Endodermal cell (in vitro differentiated cells): Measurements from ENCODE around the gene UNK. TPM values are rescaled to one million over a fixed set of nuclear protein-coding genes. Genes with fewer than 3 reads are reported as not detected.

Experiments
- DNase-seq: peaks from one replicate; pipeline ENCODE4 v3.0.0-alpha.2; 2017
- H3K27ac ChIP-seq: 2 replicates; pipeline ENCODE4 v1.5.1; 2013; ENCODE audit warnings: mild to moderate bottlenecking, low read depth, low read length, moderate library complexity
- H3K27me3 ChIP-seq: 2 replicates; pipeline ENCODE4 v1.6.1; 2013; ENCODE audit warnings: mild to moderate bottlenecking, low read length, moderate library complexity; ENCODE audit not compliant: insufficient read depth, control insufficient read depth, poor library complexity, severe bottlenecking
- H3K36me3 ChIP-seq: 2 replicates; pipeline ENCODE4 v1.7.0; 2013; ENCODE audit warnings: mild to moderate bottlenecking, low read length, moderate library complexity; ENCODE audit not compliant: control insufficient read depth, insufficient read depth
- H3K4me1 ChIP-seq: one replicate; pipeline ENCODE4 v1.7.0; 2013; ENCODE audit warnings: low read length; ENCODE audit not compliant: control insufficient read depth, insufficient read depth
- H3K4me3 ChIP-seq: 2 replicates; pipeline ENCODE4 v1.5.1; 2013; ENCODE audit warnings: mild to moderate bottlenecking, low read length, moderate library complexity
- H3K9ac ChIP-seq: 2 replicates; pipeline ENCODE4 v1.6.1; 2013; ENCODE audit warnings: mild to moderate bottlenecking, low read length, moderate library complexity; ENCODE audit not compliant: poor library complexity, severe bottlenecking; ENCODE audit errors: extremely low read depth
- H3K9me3 ChIP-seq: 2 replicates; pipeline ENCODE4 v1.6.1; 2013; ENCODE audit warnings: mild to moderate bottlenecking, low read length, moderate library complexity; ENCODE audit not compliant: control insufficient read depth
- H3K27ac Mint-ChIP-seq: 2 replicates; pipeline ENCODE4 v1.8.0; 2020; ENCODE audit warnings: mixed read lengths
- H3K27me3 Mint-ChIP-seq: 2 replicates; pipeline ENCODE4 v1.8.0; 2021; ENCODE audit warnings: mild to moderate bottlenecking, mixed read lengths; ENCODE audit not compliant: insufficient read depth
- H3K36me3 Mint-ChIP-seq: 2 replicates; pipeline ENCODE4 v1.8.0; 2020; ENCODE audit warnings: low read depth, mixed read lengths
- H3K4me1 Mint-ChIP-seq: 2 replicates; pipeline ENCODE4 v1.8.0; 2020; ENCODE audit warnings: mixed read lengths
- H3K4me3 Mint-ChIP-seq: 2 replicates; pipeline ENCODE4 v1.8.0; 2020; ENCODE audit warnings: mild to moderate bottlenecking, moderate library complexity, mixed read lengths
- H3K9me3 Mint-ChIP-seq: 2 replicates; pipeline ENCODE4 v1.8.0; 2020; ENCODE audit warnings: mild to moderate bottlenecking, mixed read lengths
- CTCF ChIP-seq: fragments of 200-600 bp; sonication (generic); conservative IDR thresholded peaks from 2 replicates; pipeline ENCODE4 v1.5.0; 2021; ENCODE audit warnings: antibody characterized with exemption, mild to moderate bottlenecking
- WGBS, 2 experiments: methylation state at CpG; one replicate each; pipeline versions ENCODE4 v1.1.5 to v1.1.7; 2013; ENCODE audit warnings: missing lambda C conversion rate in 2 of 2, mixed read lengths in 1 of 2; ENCODE audit not compliant: insufficient coverage in 1 of 2, insufficient read length in 1 of 2; 5-methylcytosine and 5-hydroxymethylcytosine counted together
- total RNA-seq, 2 donors: library from RNA; stranded (reverse); fragmentation: NEBNext Ultra II Directional in 1 of 2; extraction: Animal tissue kit (Norgen Biotek cat#: 25700) in 1 of 2; gene quantifications; 2 replicates in 1 of 2; 3 replicates in 1 of 2; pipeline ENCODE4 v1.2.1, GENCODE V29; 2021

The UNK gene
- total RNA-seq, 2 donors from 2014 or later, result 38.0 to 39.0 TPM

GRCh38 chr17:75812096-75813013 is 27.7 kb downstream of the UNK start:
- WGBS, 2 experiments, result 94 to 96% methylated on average over 18 to 27 of the region's 27 CpGs
- Histone ChIP-seq H3K4me3 (no peak overlapping the region), H3K36me3 (peaks cover 53% of the 10 kb centered on the region), H3K27ac (no peak overlapping the region), H3K27me3 (no peaks in the 10 kb centered on the region), H3K4me1 (no peaks in the 10 kb centered on the region), H3K9me3 (no peaks in the 10 kb centered on the region), H3K9ac (no peak overlapping the region)
- H3K27me3 Mint-ChIP-seq, result no peaks in the 10 kb centered on the region
- peak; percentile 47 for DNase-seq
- H3K4me1 Mint-ChIP-seq, result no peaks in the 10 kb centered on the region
- no peak overlapping the region for H3K4me3 Mint-ChIP-seq
- peaks cover 37% of the 10 kb centered on the region for H3K36me3 Mint-ChIP-seq
- TF ChIP-seq CTCF, result no peak
- H3K27ac Mint-ChIP-seq, result no peak overlapping the region
- no peaks in the 10 kb centered on the region for H3K9me3 Mint-ChIP-seq

GRCh38 chr17:75813081-75814020 is 28.7 kb downstream of the UNK start:
- Mint-ChIP-seq H3K27ac (no peak overlapping the region), H3K27me3 (no peaks in the 10 kb centered on the region), H3K4me3 (no peak overlapping the region), H3K9me3 (no peaks in the 10 kb centered on the region), H3K36me3 (peaks cover 41% of the 10 kb centered on the region), H3K4me1 (no peaks in the 10 kb centered on the region)
- no peaks in the 10 kb centered on the region for H3K27me3 ChIP-seq
- no peak for DNase-seq
- H3K4me1 ChIP-seq, result no peaks in the 10 kb centered on the region
- no peak for TF ChIP-seq CTCF
- WGBS, 2 experiments, result 91 to 97% methylated on average over 13 to 24 of the region's 24 CpGs
- H3K27ac ChIP-seq, result no peak overlapping the region
- no peaks in the 10 kb centered on the region for H3K9me3 ChIP-seq
- H3K9ac ChIP-seq, result no peak overlapping the region
- H3K4me3 ChIP-seq, result no peak overlapping the region
- peaks cover 60% of the 10 kb centered on the region for H3K36me3 ChIP-seq

GRCh38 chr17:75814021-75814395 is 29.4 kb downstream of the UNK start:
- WGBS, 2 experiments, result 95 to 98% methylated on average over 5 to 6 of the region's 6 CpGs
- Histone ChIP-seq H3K4me1 (no peaks in the 10 kb centered on the region), H3K9me3 (no peaks in the 10 kb centered on the region), H3K36me3 (peaks cover 66% of the 10 kb centered on the region), H3K9ac (no peak overlapping the region), H3K27me3 (no peaks in the 10 kb centered on the region), H3K4me3 (no peak overlapping the region), H3K27ac (no peak overlapping the region)
- Mint-ChIP-seq H3K27me3 (no peaks in the 10 kb centered on the region), H3K27ac (no peak overlapping the region), H3K4me3 (no peak overlapping the region), H3K4me1 (no peaks in the 10 kb centered on the region), H3K9me3 (no peaks in the 10 kb centered on the region), H3K36me3 (peaks cover 48% of the 10 kb centered on the region)
- no peak for DNase-seq
- TF ChIP-seq CTCF, result no peak
